Pulmonary artery endothelial cell (primary cell): ENCODE measurements around the gene ZDHHC8. TPM values are rescaled to one million over a fixed set of nuclear protein-coding genes. Genes with fewer than 3 reads are reported as not detected.

Source experiments
- DNase-seq: peaks from one replicate; pipeline ENCODE4 v3.0.0-alpha.2; 2011; ENCODE audit warnings: low read depth, low spot score
- total RNA-seq: library from RNA; depleted of rRNA; stranded (reverse); fragments of >200 nt; gene quantifications from 2 replicates; pipeline ENCODE4 v1.2.3, GENCODE V29; 2014

ZDHHC8 gene
- total RNA-seq, 1 donor from 2014 or later, result 10.6 TPM

- no peak for DNase-seq
Observed at GRCh38 chr22:20114506-20115475, 16.8 kb upstream of the ZDHHC8 start.

DNA sequence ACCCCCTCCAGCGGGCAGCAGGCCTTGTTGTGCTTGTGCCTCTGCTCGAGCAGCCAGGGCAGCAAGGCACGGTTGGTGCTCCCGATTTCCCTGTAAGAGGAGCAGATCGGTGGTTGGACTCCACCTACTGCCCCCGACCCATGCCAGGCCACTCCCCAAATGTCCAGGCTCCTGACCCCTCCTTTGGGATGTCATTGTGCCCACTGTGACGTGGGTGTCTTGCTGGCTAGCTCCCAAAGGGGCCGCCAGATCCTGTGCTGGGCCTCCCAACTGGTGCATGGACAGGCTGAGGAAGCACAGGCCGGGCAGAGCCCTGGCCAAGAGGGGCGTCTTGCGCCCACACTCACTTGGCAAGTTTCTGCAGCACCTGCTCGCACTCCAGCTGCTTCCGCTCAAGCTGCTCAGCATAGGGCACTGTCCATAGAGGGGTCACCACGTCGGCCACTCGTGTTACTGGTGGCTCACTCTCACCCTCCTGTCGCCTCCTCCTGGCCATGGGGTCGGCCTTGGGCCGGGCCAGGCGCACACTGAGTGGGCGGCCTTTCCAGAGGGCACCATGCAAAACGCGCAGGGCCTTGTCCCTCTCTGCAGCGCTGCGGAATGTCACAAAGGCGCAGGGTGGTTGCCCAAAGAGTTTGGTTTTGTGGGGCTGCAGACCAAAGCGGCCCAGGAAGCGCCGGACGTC lies 15.8 kb upstream of the ZDHHC8 start, which contains the start of gene RANBP1:
Gene RANBP1 (plus strand): TSS at position 414 of the 685 bp plus-strand sequence. CDS start 81 bp downstream, at position 495.
- no peak for DNase-seq

DNA sequence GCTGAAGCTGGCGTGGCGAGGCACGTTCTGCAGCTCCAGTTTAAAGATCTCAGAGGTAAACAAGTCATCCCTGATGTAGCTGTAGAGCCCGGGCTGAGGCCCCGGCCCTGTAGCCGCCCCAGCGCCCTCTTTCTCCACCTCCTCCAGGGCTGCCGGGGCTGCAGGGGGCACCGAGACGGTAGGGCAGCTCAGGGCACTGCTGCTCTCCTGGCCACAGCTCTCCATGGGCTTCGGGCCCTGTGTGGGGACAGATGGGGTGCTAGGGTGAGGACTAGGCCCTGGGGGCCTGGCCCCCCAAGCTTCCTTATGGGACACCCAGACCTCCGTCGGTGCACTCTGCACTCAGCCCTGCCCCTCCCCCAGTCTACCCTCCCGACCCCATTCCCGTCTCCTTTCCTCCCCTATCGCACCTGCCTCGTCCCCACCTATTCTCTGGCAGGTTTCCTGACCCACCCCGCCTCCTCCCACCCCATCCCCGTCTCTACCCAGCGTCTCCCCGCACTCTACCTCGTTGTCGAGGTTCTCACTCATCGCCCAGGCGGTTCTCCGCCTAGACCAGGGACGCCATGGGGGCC lies 15.1 kb upstream of the ZDHHC8 start:
- no peak for DNase-seq

DNA sequence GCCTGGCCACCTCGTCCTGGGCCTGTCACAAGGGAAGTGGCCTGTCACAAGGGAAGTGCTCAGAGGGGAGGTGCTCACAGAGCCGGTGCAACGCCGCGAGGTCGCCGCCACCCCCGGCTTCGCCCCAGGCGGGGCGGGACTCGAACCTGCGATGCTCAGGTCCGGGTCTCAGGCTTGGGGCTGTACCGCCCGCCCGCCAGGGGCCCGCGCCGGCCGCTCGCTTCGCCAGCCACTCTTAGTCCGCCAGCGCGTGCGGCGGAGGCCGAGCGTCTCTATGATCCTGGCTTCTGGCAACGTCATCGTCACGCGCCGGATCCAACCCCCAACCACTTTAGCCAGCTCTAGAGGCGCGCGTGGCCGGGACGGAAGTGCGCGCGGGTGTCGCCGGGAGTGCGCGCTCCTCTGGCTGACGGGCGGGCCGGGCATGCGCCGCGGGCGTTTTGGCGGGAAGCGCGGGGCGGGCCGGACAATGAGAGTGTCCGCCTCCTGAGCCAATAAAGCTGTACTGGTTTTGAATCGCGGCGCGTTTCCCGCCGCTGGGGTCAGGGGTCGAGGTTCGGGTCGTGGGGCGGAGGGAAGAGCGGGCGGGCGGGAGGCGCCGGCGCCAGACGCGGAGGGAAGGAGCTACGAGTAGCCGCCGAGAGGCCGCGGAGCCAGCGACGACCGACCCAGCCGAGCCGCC lies 14.5 kb upstream of the ZDHHC8 start, which contains the start of gene TRMT2A:
Gene TRMT2A (minus strand): TSS at position 276 of the 682 bp plus-strand sequence. CDS start 320 bp downstream, outside the sequence.
- DNase-seq, result peak; percentile 97

- DNase-seq, result no peak
Observed at GRCh38 chr22:20117633-20118299, 13.8 kb upstream of the ZDHHC8 start.

GRCh38 chr22:20118300-20119020 lies 13.1 kb upstream of the ZDHHC8 start:
- DNase-seq, result no peak

DNA sequence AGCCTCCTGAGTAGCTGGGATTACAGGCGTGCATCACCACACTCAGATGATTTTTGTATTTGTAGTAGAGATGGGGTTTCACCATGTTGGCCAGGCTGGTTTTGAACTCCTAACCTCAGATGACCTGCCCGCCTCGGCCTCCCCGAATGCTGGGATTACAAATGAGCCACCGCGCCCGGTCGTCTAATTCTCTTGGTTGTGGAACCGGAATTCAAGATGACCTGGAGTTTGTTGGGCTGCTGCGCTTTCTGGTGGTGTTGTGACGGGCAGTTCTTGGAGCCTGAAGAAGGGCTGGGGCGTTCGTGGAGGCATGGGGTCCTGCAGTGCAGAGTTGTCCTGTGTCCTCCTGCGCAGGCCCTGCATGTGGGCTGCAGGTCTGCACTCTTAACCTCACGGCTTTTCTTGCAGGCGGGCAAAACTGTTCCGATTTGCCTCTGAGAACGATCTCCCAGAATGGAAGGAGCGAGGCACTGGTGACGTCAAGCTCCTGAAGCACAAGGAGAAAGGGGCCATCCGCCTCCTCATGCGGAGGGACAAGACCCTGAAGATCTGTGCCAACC lies 9.7 kb upstream of the ZDHHC8 start:
- DNase-seq, result no peak

DNA sequence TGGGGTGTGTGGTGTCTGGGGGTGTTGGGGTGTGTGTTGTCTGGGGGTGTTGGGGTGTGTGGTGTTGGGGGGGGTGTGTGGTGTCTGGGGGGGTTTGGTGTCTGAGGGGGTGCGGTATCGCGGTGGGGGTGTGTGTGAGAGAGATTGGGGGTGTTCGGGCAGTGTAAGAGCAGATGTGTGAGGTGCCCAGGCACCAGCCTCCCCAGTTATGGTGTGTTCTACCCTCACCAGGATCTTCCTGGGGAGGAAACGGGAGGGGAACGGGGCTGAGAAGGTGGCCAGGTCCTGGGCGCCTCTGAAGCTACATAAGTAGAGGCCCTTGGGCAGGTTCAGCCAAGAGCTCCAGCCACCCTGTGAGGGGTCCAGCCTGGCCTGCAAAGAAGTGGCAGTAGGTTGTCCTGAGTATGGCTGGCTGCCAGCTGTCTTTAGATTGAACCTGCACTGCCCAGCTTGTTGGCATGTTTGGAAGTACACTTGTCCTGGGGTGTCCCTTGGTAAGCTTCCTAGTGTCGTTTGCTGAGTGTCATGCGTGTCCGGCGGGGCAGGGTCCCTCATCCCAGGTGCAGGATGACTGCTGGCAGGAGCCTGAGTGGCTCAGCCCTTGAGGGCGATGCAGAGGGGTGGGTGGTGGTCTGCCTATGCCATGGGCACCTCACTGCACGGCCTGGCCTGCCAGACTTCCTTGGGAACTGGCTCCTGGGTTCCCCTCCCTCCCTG lies 8.1 kb upstream of the ZDHHC8 start:
- no peak for DNase-seq

DNA sequence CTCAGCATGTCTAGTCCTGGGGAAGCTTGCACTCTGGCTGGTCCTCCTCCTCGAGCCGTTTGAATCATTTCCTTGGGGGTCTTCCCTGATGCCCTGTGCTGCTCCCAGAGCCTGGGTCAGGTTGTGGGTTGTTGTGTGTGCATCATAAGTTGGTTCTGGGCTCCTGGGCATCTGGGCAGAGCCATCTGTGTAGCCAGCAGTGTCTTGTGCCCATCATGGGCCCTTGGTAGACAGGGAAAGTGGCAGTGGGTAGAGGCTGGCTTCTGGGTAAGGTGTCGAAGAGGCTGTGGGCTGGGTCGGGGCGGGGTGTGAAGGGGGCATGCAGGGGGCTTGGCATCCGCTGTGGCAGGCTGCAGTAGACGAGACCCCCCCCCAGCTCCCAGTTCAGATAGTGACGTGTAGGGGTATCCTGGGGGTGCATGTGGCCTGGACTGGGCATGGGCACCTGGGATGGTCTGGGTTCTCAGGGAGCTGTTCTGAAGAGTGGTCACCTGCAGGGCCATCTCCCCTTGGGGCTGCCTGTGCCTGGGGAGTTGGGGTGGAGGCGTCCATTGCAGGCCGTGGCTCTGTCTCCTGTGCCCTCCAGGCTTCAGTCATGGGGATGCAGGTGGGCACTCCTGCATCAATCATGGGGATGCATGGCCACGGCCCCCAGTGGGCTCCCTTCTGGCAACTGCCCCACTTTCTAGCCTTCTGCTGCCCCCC lies 7.4 kb upstream of the ZDHHC8 start:
- DNase-seq, result no peak

GRCh38 chr22:20125201-20126174 lies 6.1 kb upstream of the ZDHHC8 start:
- no peak for DNase-seq

DNA sequence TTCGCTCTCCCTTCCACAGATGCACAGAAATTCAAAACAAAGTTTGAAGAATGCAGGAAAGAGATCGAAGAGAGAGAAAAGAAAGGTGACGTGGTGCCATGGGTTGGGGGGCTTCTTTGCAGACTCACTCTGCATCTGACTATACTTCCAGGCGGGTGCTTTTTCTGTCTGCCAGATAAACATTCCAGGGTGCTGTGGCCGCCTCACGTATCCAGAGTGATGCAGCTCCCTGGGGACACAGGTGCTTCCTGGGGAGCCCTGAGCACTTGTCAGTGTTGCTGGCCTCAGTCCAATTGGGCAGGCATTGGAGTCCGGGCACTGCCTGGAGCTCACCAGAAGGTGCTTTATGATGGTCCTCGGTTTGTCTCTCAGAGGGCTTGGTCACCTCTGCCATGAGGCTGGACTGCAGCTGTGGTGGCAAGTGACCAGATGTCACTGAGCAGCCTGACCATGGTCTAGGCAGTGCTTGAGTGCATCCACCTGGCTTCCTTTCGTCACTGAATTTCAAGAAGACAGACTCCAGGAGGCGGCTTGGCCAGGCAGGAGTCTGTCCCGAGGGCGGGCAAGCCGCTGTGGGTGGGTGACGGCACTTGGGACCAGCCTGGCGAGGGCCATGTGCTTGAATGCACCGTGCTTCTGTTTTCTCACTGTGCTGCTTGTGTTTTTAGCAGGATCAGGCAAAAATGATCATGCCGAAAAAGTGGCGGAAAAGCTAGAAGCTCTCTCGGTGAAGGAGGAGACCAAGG lies 5.1 kb upstream of the ZDHHC8 start:
- DNase-seq, result no peak

- DNase-seq, result no peak
Observed at GRCh38 chr22:20127318-20127868, 4.2 kb upstream of the ZDHHC8 start.

DNA sequence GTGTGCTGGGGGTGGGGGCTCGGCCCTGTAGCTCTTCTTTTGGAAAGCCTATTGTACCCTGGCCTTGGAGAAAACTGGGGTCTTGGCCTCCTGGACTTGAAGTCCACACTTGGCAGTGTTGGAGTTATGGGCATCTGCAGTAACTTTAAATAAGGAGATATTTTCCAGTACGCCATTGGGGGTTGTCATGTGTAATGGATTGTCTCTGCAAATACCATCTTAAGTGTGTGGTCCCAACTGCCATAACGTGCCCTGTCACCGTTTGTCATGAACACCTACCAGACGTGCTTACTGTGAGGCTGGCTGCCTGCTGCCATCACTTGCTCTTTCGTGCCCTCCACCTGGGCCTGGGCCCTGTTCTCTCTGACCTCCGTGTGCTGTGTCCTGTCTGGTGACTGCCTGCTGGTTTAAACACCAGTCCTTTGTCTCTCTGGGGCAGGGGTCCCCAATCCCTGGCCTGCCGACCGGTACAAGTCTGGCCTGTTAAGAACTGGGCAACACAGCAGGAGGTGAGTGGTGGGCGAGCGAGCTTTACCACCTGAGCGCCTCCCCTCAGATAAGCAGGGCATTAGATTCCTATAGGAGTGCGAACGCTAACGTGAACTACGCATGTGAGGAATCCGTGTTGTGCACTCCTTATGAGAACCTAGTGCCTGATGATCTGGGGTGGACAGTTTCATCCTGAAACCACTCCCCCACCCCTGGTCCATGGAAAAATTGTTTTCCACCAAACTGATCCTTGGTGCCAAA lies 3.6 kb upstream of the ZDHHC8 start:
- DNase-seq, result no peak

DNA sequence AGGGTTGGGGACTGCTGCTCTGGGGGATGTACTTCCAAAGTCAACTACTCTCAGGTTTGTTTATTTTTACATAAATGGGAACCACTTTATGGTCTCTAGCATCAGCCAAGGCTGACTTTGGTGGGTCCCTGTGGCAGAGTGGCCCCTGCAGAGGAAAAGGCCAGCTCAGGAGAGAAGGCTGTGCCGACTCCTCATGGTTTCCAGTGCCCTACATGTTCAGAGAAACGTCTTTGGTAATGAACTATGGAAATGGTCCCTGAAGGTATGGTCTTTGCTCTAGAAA lies 3.0 kb upstream of the ZDHHC8 start:
- DNase-seq, result no peak

DNA sequence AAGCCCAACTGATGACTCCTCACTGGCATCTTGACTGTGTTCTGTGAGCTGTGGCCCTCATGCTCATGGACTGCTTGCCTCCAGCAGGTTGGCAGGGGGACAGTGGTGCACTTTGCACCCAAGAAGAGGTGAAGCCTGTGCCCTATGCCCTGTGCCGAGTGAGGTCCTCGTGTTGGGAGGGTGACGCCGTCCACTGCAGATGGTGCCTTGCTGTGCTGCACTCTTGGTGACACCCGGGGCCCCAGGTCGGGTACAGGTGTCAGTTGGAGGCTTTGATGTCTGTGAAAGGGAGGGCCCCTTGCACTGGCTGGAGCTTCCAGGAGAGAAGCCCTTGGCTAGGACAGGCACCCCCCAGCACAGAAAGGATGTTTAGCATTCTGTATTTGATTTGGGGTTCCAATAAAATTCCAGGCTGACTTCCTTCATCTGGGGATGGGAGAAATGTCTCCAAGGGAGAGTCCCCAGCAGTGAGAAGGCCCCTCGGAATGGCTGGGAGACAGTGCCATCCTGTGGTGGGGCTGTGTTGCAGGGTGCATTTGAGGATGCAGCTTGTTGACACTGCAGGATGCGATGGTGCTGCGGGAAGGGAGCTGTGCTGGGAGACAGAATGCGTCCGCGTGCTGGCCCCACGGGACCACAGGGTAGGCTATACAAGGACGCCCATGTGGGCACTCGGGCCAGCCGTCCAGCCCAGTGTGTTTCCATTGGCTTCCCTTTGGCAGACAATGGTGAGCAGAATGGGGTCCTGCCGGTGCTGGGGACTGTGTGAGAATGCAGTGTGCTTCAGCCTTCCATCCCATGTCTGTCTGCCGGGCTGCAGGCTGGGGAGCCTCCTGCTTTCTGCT lies 2.5 kb upstream of the ZDHHC8 start:
- DNase-seq, result no peak
